Measurements from ENCODE around the gene ERVK3-1.

Gene ERVK3-1

DNA sequence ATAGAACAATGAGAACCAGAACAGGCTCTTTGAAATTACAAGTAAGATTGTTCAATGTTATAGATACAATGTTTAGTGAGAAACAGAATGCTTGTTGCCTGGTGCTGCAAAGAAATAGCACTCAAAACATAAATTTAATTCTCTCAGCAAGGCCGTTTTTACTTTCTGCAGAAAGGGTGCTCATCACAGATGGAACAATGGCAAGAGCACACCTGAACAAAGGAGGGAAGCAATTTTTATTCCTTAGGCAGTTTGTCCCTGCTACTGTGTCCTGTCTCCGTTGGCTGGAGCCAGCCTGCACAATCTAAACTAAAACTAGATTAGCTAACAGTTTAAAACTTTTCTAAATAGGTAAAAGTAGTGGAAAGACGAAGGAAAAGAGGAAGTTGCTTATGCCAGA, 36.8 kb upstream of the ERVK3-1 start:
- DNase-seq, result no peak
- no peak overlapping the region for H3K4me3 ChIP-seq (ENCODE audit: low read depth, low read length)
- H3K36me3 ChIP-seq (replicated peaks), result peaks cover 29% of the 10 kb centered on the region
- no peak overlapping the region for H3K27ac ChIP-seq
- in situ Hi-C loops (cut with HindIII; ENCODE audit: low pct_ligation_motif_present, low sequenced_read_pairs), result no loop called here
- TF ChIP-seq, protein P1, sequence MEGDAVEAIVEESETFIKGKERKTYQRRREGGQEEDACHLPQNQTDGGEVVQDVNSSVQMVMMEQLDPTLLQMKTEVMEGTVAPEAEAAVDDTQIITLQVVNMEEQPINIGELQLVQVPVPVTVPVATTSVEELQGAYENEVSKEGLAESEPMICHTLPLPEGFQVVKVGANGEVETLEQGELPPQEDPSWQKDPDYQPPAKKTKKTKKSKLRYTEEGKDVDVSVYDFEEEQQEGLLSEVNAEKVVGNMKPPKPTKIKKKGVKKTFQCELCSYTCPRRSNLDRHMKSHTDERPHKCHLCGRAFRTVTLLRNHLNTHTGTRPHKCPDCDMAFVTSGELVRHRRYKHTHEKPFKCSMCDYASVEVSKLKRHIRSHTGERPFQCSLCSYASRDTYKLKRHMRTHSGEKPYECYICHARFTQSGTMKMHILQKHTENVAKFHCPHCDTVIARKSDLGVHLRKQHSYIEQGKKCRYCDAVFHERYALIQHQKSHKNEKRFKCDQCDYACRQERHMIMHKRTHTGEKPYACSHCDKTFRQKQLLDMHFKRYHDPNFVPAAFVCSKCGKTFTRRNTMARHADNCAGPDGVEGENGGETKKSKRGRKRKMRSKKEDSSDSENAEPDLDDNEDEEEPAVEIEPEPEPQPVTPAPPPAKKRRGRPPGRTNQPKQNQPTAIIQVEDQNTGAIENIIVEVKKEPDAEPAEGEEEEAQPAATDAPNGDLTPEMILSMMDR (IDR thresholded peaks at IDR 0.05; ENCODE audit: low read depth, low read length, missing control alignments), result no peak
- H3K27me3 ChIP-seq (replicated peaks), result no peaks in the 10 kb centered on the region

DNA sequence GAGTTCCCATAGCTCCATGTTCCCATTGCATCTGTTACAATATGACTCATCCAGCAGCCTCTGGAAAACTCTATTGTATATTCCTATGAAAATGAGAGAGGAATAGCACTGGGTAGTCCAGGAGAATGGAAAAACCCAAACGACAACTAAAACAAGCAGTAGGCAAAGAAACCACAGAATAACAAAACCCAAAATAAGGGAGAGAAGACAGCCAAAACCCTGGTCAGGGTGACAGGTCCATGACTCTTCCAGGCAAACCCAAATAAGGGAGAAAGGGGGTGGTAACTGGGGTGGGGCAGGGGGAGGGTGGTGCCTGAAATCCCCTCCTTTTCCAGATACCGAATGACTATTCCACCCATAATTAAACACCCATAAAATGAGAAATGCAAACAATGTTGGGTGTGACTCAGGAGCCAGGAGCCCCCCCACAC, 30.4 kb upstream of the ERVK3-1 start:
- TF ChIP-seq, protein P1 (IDR thresholded peaks at IDR 0.05; ENCODE audit: low read depth, low read length, missing control alignments), result no peak

DNA sequence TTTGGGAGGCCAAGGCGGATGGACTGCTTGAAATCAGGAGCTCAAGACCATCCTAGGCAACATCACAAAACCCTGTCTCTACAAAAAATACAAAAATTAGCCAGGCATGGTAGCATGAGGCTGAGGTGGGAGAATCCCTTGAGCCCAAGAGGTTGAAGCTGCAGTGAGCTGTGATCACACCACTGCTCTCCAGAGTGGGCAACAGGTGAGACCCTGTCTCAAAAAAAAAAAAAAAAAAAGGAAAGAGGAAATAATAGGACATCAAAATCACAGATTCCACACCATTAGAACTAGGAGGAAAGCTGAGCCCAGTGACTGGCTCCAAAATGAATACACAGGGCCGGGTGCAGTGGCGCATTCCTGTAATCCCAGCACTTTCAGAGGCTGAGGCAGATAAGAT, 29.6 kb upstream of the ERVK3-1 start:
- no peak for DNase-seq
- H3K36me3 ChIP-seq (replicated peaks), result peaks cover 7% of the 10 kb centered on the region
- H3K27ac ChIP-seq, result no peak overlapping the region
- in situ Hi-C loops (cut with HindIII; ENCODE audit: low pct_ligation_motif_present, low sequenced_read_pairs), result no loop called here
- TF ChIP-seq, protein P1 (IDR thresholded peaks at IDR 0.05; ENCODE audit: low read depth, low read length, missing control alignments), result no peak
- H3K27me3 ChIP-seq (replicated peaks), result no peaks in the 10 kb centered on the region
- no peak overlapping the region for H3K4me3 ChIP-seq (ENCODE audit: low read depth, low read length)

More for the DNA sequence above, 30.4 kb upstream of the ERVK3-1 start:
- Histone ChIP-seq H3K27ac (no peak overlapping the region), H3K27me3 (replicated peaks) (no peaks in the 10 kb centered on the region), H3K36me3 (replicated peaks) (peaks cover 7% of the 10 kb centered on the region), H3K4me3 (ENCODE audit: low read depth, low read length) (no peak overlapping the region)
- in situ Hi-C loops (cut with HindIII; ENCODE audit: low pct_ligation_motif_present, low sequenced_read_pairs), result no loop called here
- no peak for DNase-seq

DNA sequence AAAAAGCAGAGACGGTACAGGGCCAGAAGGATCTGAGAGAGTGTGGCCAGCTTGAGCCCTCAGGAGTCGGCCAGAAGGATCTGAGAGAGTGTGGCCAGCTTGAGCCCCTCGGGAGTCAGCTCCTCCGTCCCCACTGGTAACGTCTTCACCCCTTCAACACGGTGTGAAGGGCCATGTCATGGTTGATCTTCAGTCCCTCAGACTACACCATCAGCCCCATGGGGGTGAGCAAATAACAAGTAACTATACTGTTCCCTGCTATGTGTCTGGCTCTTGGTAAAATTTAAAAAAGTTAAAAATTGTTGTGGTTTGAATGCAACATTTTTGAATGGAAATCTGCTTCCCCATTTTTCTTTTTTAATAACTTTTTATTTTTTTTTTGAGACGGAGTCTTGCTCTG, 28.0 kb upstream of the ERVK3-1 start:
- in situ Hi-C loops (cut with HindIII; ENCODE audit: low pct_ligation_motif_present, low sequenced_read_pairs), result no loop called here
- no peak overlapping the region for H3K27ac ChIP-seq
- TF ChIP-seq, protein P1 (IDR thresholded peaks at IDR 0.05; ENCODE audit: low read depth, low read length, missing control alignments), result no peak

DNA sequence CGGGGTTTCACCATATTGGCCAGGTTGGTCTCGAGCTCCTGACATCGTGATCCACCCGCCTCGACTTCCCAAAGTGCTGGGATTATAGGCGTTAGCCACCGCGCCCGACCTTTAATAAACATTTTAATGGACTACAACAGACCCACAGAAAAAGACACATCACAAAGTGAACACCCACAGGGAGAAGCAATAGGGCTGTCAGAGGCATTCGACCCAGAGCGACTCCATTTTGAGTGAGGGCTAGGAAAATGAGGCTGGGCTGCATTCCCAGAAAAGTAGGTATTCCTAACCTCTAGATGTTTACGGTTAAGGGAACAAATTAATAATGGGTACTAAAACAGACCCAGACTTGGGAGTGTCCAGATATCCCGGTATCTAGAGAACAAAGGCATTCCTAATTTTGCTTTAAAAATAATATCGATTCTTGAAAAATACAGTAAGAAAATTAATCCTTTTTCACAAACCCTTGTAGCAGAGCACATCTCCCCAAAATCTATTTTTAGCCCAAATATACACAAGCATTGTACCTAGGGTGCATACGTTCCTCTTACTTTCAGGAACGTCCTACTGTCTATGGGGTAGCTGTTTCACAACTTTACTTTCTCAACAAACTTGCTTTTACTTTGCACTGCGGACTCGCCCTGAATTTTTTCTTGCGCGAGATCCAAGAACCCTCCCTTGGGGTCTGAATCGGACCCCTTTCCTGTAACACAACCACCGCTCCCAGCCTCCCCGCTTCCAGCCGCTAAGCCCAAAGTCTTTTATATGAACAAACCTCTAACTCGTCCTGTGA, 27.2 kb upstream of the ERVK3-1 start:
- H3K27me3 ChIP-seq (replicated peaks), result no peaks in the 10 kb centered on the region
- peak overlapping the region; percentile 90 for H3K4me3 ChIP-seq (ENCODE audit: low read depth, low read length)
- H3K36me3 ChIP-seq (replicated peaks), result no peaks in the 10 kb centered on the region
- DNase-seq, result no peak
- TF ChIP-seq, protein P1 (IDR thresholded peaks at IDR 0.05; ENCODE audit: low read depth, low read length, missing control alignments), result no peak
- H3K27ac ChIP-seq, result peak overlapping the region; percentile 68
- in situ Hi-C loops (cut with HindIII; ENCODE audit: low pct_ligation_motif_present, low sequenced_read_pairs), result no loop called here

More for the DNA sequence above, 28.0 kb upstream of the ERVK3-1 start:
- no peaks in the 10 kb centered on the region for H3K27me3 ChIP-seq (replicated peaks)
- H3K36me3 ChIP-seq (replicated peaks), result no peaks in the 10 kb centered on the region
- no peak overlapping the region for H3K4me3 ChIP-seq (ENCODE audit: low read depth, low read length)
- DNase-seq, result no peak

Data from brain microvascular endothelial cell (primary cell).